HepG2 (cell line): Measurements from ENCODE around the gene HOXD4. TPM values are rescaled to one million over a fixed set of nuclear protein-coding genes. Genes with fewer than 3 reads are reported as not detected.

Source experiments
- ATF7 ChIP-seq, 2 experiments: fragments of 450-650 bp in 1 of 2; sonication (generic) in 1 of 2; formaldehyde crosslinking in 1 of 2; IDR thresholded peaks; 2 replicates each; pipeline versions ENCODE4 v1.4.0 to v1.6.1; 2016 to 2020; ENCODE audit warnings: antibody characterized with exemption in 1 of 2, mild to moderate bottlenecking in 1 of 2, missing genetic modification reagents in 1 of 2
- BRD4 ChIP-seq: sonication (generic); formaldehyde crosslinking; IDR thresholded peaks from 2 replicates; pipeline ENCODE4 v1.4.0; 2020; ENCODE audit warnings: missing genetic modification reagents
- CHD4 ChIP-seq: fragments of 200-600 bp; sonication (generic); IDR thresholded peaks from 2 replicates; pipeline ENCODE4 v1.7.0; 2017; ENCODE audit warnings: mild to moderate bottlenecking, low read length, borderline replicate concordance
- EZH2 ChIP-seq: conservative IDR thresholded peaks from 2 replicates; pipeline ENCODE4 v1.6.1; 2012; ENCODE audit warnings: mild to moderate bottlenecking, low read depth, low read length, moderate library complexity
- MEIS1 ChIP-seq: sonication (generic); formaldehyde crosslinking; IDR thresholded peaks from 2 replicates; pipeline ENCODE4 v1.9.0; 2021; ENCODE audit warnings: mild to moderate bottlenecking, missing genetic modification reagents, moderate library complexity, borderline replicate concordance
- NCOR1 ChIP-seq: fragments of 200-600 bp; sonication (generic); IDR thresholded peaks from 2 replicates; pipeline ENCODE4 v1.7.0; 2017; ENCODE audit warnings: antibody characterized with exemption, low read length, borderline replicate concordance
- PBX3 ChIP-seq: sonication (generic); formaldehyde crosslinking; IDR thresholded peaks from 2 replicates; pipeline ENCODE4 v1.8.1; 2023; ENCODE audit warnings: missing genetic modification reagents, inconsistent platforms, borderline replicate concordance
- SATB2 ChIP-seq: sonication (generic); formaldehyde crosslinking; IDR thresholded peaks from 2 replicates; pipeline ENCODE4 v1.5.0; 2020; ENCODE audit warnings: missing genetic modification reagents
- SKI ChIP-seq: fragments of 450-650 bp; IDR thresholded peaks from one replicate; pipeline ENCODE4 v1.6.1; 2018; ENCODE audit warnings: mild to moderate bottlenecking; ENCODE audit not compliant: partially characterized antibody
- TEF ChIP-seq: sonication (generic); formaldehyde crosslinking; IDR thresholded peaks from 2 replicates; pipeline ENCODE4 v1.5.0; 2020; ENCODE audit warnings: missing genetic modification reagents
- TFE3 ChIP-seq: IDR thresholded peaks from 2 replicates; pipeline ENCODE4 v1.6.1; 2016
- YEATS4 ChIP-seq: sonication (generic); formaldehyde crosslinking; IDR thresholded peaks from 2 replicates; pipeline ENCODE4 v1.4.0; 2020; ENCODE audit warnings: missing genetic modification reagents, borderline replicate concordance
- ZNF274 ChIP-seq: sonication (generic); formaldehyde crosslinking; IDR thresholded peaks from 2 replicates; pipeline ENCODE4 v1.5.1; 2020; ENCODE audit warnings: mild to moderate bottlenecking, missing genetic modification reagents
- ZNF30 ChIP-seq: sonication (generic); formaldehyde crosslinking; IDR thresholded peaks from 2 replicates; pipeline ENCODE4 v1.5.0; 2020; ENCODE audit warnings: mild to moderate bottlenecking, missing genetic modification reagents
- ZNF33A ChIP-seq: sonication (generic); formaldehyde crosslinking; IDR thresholded peaks from 2 replicates; pipeline ENCODE4 v1.5.1; 2020; ENCODE audit warnings: missing genetic modification reagents, mild to moderate bottlenecking, moderate library complexity, borderline replicate concordance
- ZNF382 ChIP-seq: sonication (generic); formaldehyde crosslinking; IDR thresholded peaks from 2 replicates; pipeline ENCODE4 v1.5.0; 2020; ENCODE audit warnings: missing genetic modification reagents, mild to moderate bottlenecking, borderline replicate concordance
- ZNF468 ChIP-seq: sonication (generic); formaldehyde crosslinking; IDR thresholded peaks from 2 replicates; pipeline ENCODE4 v1.8.0; 2022; ENCODE audit warnings: mild to moderate bottlenecking, moderate library complexity, missing genetic modification reagents
- ZNF678 ChIP-seq: sonication (generic); formaldehyde crosslinking; IDR thresholded peaks from 2 replicates; pipeline ENCODE4 v1.4.0; 2020; ENCODE audit warnings: mild to moderate bottlenecking, missing genetic modification reagents
- ZNF710 ChIP-seq: sonication (generic); formaldehyde crosslinking; IDR thresholded peaks from 2 replicates; pipeline ENCODE4 v1.5.0; 2020; ENCODE audit warnings: mild to moderate bottlenecking, missing genetic modification reagents, borderline replicate concordance
- ZNF780A ChIP-seq: sonication (generic); formaldehyde crosslinking; IDR thresholded peaks from 2 replicates; pipeline ENCODE4 v1.8.0; 2022; ENCODE audit warnings: mild to moderate bottlenecking, missing genetic modification reagents, moderate library complexity
- polyA plus RNA-seq, 8 experiments: library from polyadenylated mRNA; depleted of rRNA in 3 of 8; stranded (reverse) in 7 of 8; unstranded in 1 of 8; fragments of >200 nt; fragmentation: Illumina TruSeq in 4 of 8; extraction: Trizol in 4 of 8; gene quantifications; 2 replicates each; pipeline versions ENCODE4 v1.2.1 to v1.2.3, GENCODE V29; 2011 to 2016; ENCODE audit warnings: low read depth in 4 of 8, missing spikeins in 1 of 8, mixed read lengths in 1 of 8; ENCODE audit not compliant: insufficient read depth in 1 of 8
- total RNA-seq, 5 experiments: library from RNA; depleted of rRNA; stranded (reverse); fragments of >200 nt; fragmentation: Illumina TruSeq; extraction: Trizol; gene quantifications; 2 replicates each; pipeline ENCODE4 v1.2.3, GENCODE V29; 2016; ENCODE audit warnings: low read depth in 1 of 5

The HOXD4 gene
- total and polyA plus RNA-seq, 2 of the 13 experiments (the other 11 are each of a cell fraction or from before 2014, with no cell fraction given), result not detected

- TF ChIP-seq NCOR1 (peak; percentile 73; the same call in 1 of the 2 replicates), MEIS1 (no peak), EZH2 (no peak), PBX3 (CRISPR knock-in tag) (no peak), SKI (no peak), ZNF468 (CRISPR knock-in tag) (no peak), ZNF382 (CRISPR knock-in tag) (no peak), TEF (CRISPR knock-in tag) (peak; percentile 71; the same call in 1 of the 2 replicates), ZNF33A (CRISPR knock-in tag) (no peak), ZNF274 (no peak), CHD4 (no peak; the same call in 1 of the 2 replicates), SATB2 (CRISPR knock-in tag) (no peak), BRD4 (no peak; the same call in 1 of the 2 replicates), YEATS4 (CRISPR knock-in tag) (peak; percentile 25; the same call in 1 of the 2 replicates), ZNF710 (CRISPR knock-in tag) (no peak), ZNF678 (CRISPR knock-in tag) (no peak), ZNF30 (CRISPR knock-in tag) (no peak), ATF7 (IDR thresholded peaks at IDR 0.05) (no peak), ATF7 (CRISPR knock-in tag; IDR thresholded peaks at IDR 0.05) (no peak), ZNF780A (CRISPR knock-in tag) (no peak), TFE3 (CRISPR knock-in tag) (no peak)
These were observed 36.0 kb downstream of the HOXD4 start (continued) for GRCh38 chr2:176187200-176187898.
